Colonic mucosa (tissue), 4 donors: ENCODE data around the gene CCDC102A. TPM values are rescaled to one million over a fixed set of nuclear protein-coding genes. Genes with fewer than 3 reads are reported as not detected.

Source experiments
- DNase-seq: peaks from one replicate; pipeline ENCODE4 v3.0.0-alpha.2; 2020
- H3K27ac ChIP-seq: fragments of 200-600 bp; one replicate; pipeline ENCODE4 v1.8.0; 2021
- H3K27me3 ChIP-seq: fragments of 200-600 bp; one replicate; pipeline ENCODE4 v1.8.0; 2021
- H3K36me3 ChIP-seq: fragments of 200-600 bp; one replicate; pipeline ENCODE4 v1.8.0; 2021
- H3K4me1 ChIP-seq: fragments of 200-600 bp; one replicate; pipeline ENCODE4 v1.8.0; 2021; ENCODE audit warnings: mild to moderate bottlenecking
- H3K4me3 ChIP-seq: fragments of 200-600 bp; one replicate; pipeline ENCODE4 v1.8.0; 2021
- H3K9ac ChIP-seq, 2 donors: one replicate each; pipeline ENCODE4 v1.7.0; 2013; ENCODE audit warnings: control low read depth in 2 of 2, low read depth in 2 of 2, low read length in 2 of 2
- H3K9me3 ChIP-seq: fragments of 200-600 bp; one replicate; pipeline ENCODE4 v1.8.0; 2021
- CTCF ChIP-seq: fragments of 200-600 bp; IDR thresholded peaks from one replicate; pipeline ENCODE4 v1.8.0; 2022; ENCODE audit warnings: antibody characterized with exemption, mild to moderate bottlenecking
- intact Hi-C: fragments of 100-400 bp; cut with DNase I; formaldehyde crosslinking; loops from one replicate; pipeline ENCODE4 v1.14.1; 2022
- total RNA-seq, 2 donors: library from RNA; stranded (reverse); fragmentation: NEBNext Ultra II Directional in 1 of 2; extraction: Animal tissue kit (Norgen Biotek cat#: 25700) in 1 of 2; gene quantifications; one replicate each; pipeline ENCODE4 v1.2.1, GENCODE V29; 2021
- donor health status: healthy.
- donor health status: DM: no; HTN: no; CAD: no.
- donor health status: DM: no; HTN: no; CAD: no.

CCDC102A gene
- total RNA-seq, 2 donors from 2014 or later = 1.9 to 2.5 TPM

GRCh38 chr16:57563761-57564160, 27.4 kb upstream of the CCDC102A start:
- Histone ChIP-seq H3K9me3 (no peaks in the 10 kb centered on the region), H3K4me3 (no peak overlapping the region), H3K27me3 (no peaks in the 10 kb centered on the region), H3K9ac (no peak overlapping the region), H3K27ac (no peak overlapping the region), H3K4me1 (no peaks in the 10 kb centered on the region), H3K36me3 (no peaks in the 10 kb centered on the region)
- intact Hi-C loops = no loop called here
- no peak for TF ChIP-seq CTCF
- no peak for DNase-seq

- no peak for TF ChIP-seq CTCF
- Histone ChIP-seq H3K27ac (no peak overlapping the region), H3K36me3 (no peaks in the 10 kb centered on the region), H3K27me3 (no peaks in the 10 kb centered on the region), H3K4me1 (no peaks in the 10 kb centered on the region), H3K4me3 (no peak overlapping the region), H3K9ac (no peak overlapping the region), H3K9me3 (no peaks in the 10 kb centered on the region)
- intact Hi-C loops = no loop called here
- no peak for DNase-seq
Measured at GRCh38 chr16:57563487-57563750, 27.0 kb upstream of the CCDC102A start.

DNA sequence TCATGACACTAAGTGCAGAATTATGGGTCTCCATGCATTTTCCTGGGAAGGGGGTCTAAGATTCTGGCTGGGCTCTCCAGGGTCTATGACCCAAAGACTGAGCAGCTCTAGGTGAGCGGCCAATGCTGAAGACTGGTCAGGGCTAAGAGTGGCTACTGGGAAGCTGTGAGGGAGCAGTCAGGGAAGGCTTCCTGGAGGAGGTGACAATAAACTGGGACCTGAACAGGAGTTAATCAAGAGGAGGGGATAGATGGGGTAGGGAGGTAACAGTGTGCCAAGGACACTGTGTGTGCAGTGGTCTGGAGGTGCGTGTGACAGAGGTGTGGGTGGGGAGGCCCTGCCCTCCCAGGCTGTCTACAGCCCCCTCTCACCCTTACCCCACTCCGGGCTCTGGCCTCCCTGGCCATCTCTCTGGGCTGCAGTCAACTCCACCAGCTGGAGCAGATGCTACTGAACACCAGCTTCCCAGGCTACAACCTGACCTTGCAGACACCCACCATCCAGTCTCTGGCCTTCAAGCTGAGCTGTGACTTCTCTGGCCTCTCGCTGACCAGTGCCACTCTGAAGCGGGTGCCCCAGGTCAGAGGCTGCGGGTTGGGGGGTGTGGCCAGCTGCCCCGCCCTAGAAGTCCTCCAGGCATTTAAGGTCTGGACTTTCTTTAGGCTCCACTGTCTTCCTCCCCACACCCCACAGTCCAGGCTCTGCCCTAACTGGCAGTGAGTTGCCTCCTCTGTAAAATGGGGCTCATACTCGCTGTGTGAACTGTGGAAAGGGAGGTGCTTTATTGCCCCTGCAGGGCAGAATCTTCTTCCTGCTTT, 26.5 kb upstream of the CCDC102A start:
- no peak overlapping the region for H3K27ac ChIP-seq
- no peak overlapping the region for H3K9ac ChIP-seq
- intact Hi-C loops = no loop called here
- no peaks in the 10 kb centered on the region for H3K4me1 ChIP-seq
- no peaks in the 10 kb centered on the region for H3K36me3 ChIP-seq
- H3K4me3 ChIP-seq = no peak overlapping the region
- no peaks in the 10 kb centered on the region for H3K9me3 ChIP-seq
- DNase-seq = no peak
- TF ChIP-seq CTCF = no peak
- H3K27me3 ChIP-seq = no peaks in the 10 kb centered on the region

GRCh38 chr16:57562066-57562465, 25.7 kb upstream of the CCDC102A start:
- DNase-seq = no peak
- no peaks in the 10 kb centered on the region for H3K36me3 ChIP-seq
- no peak overlapping the region for H3K27ac ChIP-seq
- H3K4me3 ChIP-seq = no peak overlapping the region
- H3K4me1 ChIP-seq = no peaks in the 10 kb centered on the region
- TF ChIP-seq CTCF = no peak
- H3K27me3 ChIP-seq = no peaks in the 10 kb centered on the region
- H3K9ac ChIP-seq = no peak overlapping the region
- no peaks in the 10 kb centered on the region for H3K9me3 ChIP-seq
- intact Hi-C loops = no loop called here

DNA sequence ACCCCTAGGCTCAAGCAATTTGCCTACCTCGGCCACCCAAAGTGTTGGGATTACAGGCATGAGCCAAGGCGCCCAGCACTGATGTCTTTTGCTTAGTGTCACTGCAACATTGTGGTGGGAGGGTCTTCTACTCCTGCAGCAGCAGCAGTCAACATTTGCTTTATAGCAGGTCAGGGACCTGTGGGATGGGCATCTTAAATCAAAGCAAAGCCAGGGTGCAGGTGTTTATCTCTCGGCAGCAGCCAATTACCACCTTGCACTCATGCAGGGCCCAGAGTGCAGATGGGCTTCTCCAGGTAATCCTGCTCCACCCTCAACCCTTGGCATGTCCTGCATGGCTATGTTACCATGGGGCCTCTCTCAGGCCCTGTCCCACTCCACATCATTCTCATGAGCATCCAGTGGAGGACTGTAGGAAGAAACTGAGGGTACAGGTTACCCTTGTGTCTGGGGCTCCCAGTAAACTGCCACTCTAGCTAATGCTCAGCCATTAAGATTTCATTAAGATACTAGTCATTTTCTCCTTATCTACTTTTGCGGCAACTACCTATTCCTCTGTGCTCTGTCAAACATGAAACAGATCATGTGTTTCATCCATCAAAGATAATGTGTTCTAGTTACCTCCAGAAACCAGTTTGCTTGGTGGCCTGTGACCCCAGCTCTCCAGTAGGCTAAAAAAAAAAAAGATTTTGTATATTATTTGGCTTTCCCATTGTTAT, 22.9 kb upstream of the CCDC102A start:
- no peak for TF ChIP-seq CTCF
- Histone ChIP-seq H3K9ac (no peak overlapping the region), H3K9me3 (no peaks in the 10 kb centered on the region), H3K36me3 (no peaks in the 10 kb centered on the region), H3K27ac (no peak overlapping the region), H3K4me1 (no peaks in the 10 kb centered on the region), H3K4me3 (no peak overlapping the region), H3K27me3 (no peaks in the 10 kb centered on the region)
- no peak for DNase-seq
- intact Hi-C loops = no loop called here
